ENCODE measurements around the gene EIF2B1.

DNA sequence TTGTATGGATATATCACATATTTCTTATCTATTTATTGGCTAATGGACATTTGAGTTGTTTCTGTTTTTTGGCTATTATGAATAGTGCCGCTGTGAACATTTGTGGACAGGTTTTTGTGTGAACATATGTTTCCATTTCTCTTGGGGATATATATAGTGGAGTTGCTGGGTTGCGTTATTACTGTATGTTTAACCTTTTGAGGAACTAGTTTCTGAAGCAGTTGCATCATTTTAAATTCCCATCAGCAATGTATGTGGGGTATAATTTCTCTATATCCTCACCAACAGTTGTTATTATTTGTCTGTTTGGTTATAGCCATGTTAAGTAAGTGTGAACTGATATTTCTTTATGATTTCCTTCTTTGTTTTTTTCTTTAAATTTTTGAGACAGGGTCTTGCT lies 48.1 kb upstream of the EIF2B1 start:
- no peak for TF ChIP-seq EP300 (IDR thresholded peaks at IDR 0.05)
- TF ChIP-seq, protein P1, sequence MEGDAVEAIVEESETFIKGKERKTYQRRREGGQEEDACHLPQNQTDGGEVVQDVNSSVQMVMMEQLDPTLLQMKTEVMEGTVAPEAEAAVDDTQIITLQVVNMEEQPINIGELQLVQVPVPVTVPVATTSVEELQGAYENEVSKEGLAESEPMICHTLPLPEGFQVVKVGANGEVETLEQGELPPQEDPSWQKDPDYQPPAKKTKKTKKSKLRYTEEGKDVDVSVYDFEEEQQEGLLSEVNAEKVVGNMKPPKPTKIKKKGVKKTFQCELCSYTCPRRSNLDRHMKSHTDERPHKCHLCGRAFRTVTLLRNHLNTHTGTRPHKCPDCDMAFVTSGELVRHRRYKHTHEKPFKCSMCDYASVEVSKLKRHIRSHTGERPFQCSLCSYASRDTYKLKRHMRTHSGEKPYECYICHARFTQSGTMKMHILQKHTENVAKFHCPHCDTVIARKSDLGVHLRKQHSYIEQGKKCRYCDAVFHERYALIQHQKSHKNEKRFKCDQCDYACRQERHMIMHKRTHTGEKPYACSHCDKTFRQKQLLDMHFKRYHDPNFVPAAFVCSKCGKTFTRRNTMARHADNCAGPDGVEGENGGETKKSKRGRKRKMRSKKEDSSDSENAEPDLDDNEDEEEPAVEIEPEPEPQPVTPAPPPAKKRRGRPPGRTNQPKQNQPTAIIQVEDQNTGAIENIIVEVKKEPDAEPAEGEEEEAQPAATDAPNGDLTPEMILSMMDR (IDR thresholded peaks at IDR 0.05) = no peak

Data from sigmoid colon (tissue), 4 donors.